NCI-H1930 (cell line): ENCODE results near the gene TMEM163.
"Not testable (repeated sequence)": the region's sequence is repeated elsewhere in the genome, so short reads cannot be mapped to it uniquely, and the experiment has no call there.

Source experiments
- DNase-seq, 2 experiments: peaks; one replicate each; lab custom pipeline; 2025; lab: John Stamatoyannopoulos, UW

Gene TMEM163

GRCh38 chr2:134621939-134622705 is 96.7 kb downstream of the TMEM163 start:
- no peak for DNase-seq

GRCh38 chr2:134619250-134619649 is 99.5 kb downstream of the TMEM163 start:
- no peak for DNase-seq

- DNase-seq, result not testable (repeated sequence)
Observed at GRCh38 chr2:134615480-134615879, 103.3 kb downstream of the TMEM163 start.

GRCh38 chr2:134611316-134611715 is 107.5 kb downstream of the TMEM163 start:
- DNase-seq, result no peak

- no peak for DNase-seq
Observed at GRCh38 chr2:134610871-134611270, 107.9 kb downstream of the TMEM163 start.

- no peak for DNase-seq
Observed at GRCh38 chr2:134609924-134610513, 108.8 kb downstream of the TMEM163 start.

- no peak for DNase-seq
Observed at GRCh38 chr2:134603966-134604365, 114.8 kb downstream of the TMEM163 start.

GRCh38 chr2:134602666-134603065 is 116.1 kb downstream of the TMEM163 start:
- no peak for DNase-seq

GRCh38 chr2:134601264-134601663 is 117.5 kb downstream of the TMEM163 start:
- no peak for DNase-seq

GRCh38 chr2:134600208-134600607 is 118.6 kb downstream of the TMEM163 start:
- DNase-seq, result no peak

GRCh38 chr2:134599236-134599635 is 119.6 kb downstream of the TMEM163 start:
- no peak for DNase-seq

GRCh38 chr2:134594399-134594798 is 124.4 kb downstream of the TMEM163 start:
- DNase-seq, result no peak

- no peak for DNase-seq
Observed at GRCh38 chr2:134593519-134593918, 125.3 kb downstream of the TMEM163 start.

GRCh38 chr2:134592377-134592776 is 126.4 kb downstream of the TMEM163 start:
- DNase-seq, result no peak

- no peak for DNase-seq
Observed at GRCh38 chr2:134591526-134591925, 127.3 kb downstream of the TMEM163 start.

- no peak for DNase-seq
Observed at GRCh38 chr2:134590679-134591078, 128.1 kb downstream of the TMEM163 start.

- DNase-seq, result not testable (repeated sequence)
Observed at GRCh38 chr2:134589171-134590083, 129.4 kb downstream of the TMEM163 start.

- no peak for DNase-seq
Observed at GRCh38 chr2:134588556-134588955, 130.2 kb downstream of the TMEM163 start.

GRCh38 chr2:134586326-134586965 is 132.4 kb downstream of the TMEM163 start:
- no peak for DNase-seq

- no peak for DNase-seq
Observed at GRCh38 chr2:134583997-134584520, 134.7 kb downstream of the TMEM163 start.

- no peak for DNase-seq
Observed at GRCh38 chr2:134583462-134583861, 135.3 kb downstream of the TMEM163 start.

GRCh38 chr2:134582547-134582899 is 136.3 kb downstream of the TMEM163 start:
- no peak for DNase-seq
